ENCODE measurements around the gene ADAM19. TPM values are rescaled to one million over a fixed set of nuclear protein-coding genes. Genes with fewer than 3 reads are reported as not detected.

The ADAM19 gene
- total RNA-seq, 1 experiment from 2014 or later, result 3.5 TPM

DNA sequence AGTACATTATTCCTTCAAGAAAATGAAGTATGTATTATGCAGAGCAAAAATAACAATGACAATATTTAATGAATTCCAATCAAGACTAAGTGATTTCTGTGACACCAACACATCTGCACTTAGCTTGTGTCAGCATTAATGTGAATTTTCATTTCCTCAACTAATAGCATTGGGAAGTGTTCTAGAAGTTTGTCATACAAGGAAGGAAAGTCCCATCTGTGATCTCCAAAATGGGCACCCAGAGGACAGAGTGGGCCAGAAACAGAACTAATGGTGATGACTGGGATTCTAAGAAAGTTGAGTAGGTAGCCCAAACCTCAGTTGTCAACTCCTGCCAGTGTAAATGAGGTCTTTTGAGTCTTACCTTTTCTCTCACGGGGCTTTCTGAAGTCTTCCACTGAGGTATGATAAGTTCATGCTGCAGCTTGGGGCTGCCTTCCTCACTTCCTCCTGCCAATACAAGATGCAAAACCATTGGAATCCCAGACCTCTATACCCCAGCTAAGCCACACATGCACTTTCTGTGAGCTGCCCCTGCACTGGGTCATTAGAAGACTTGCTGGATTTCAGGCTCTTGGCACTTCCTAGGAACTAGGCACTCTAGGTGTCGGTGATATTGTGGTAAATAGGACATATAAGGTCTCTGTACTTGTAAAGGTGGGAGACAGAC lies 4.9 kb downstream of the ADAM19 start:
- BruUV-seq (replicated peaks), result no TSS peak
- no peaks in the 10 kb centered on the region for H3K9me3 ChIP-seq (ENCODE audit: control insufficient read depth, insufficient read depth, low read depth, low read length)
- no peak overlapping the region for H3K4me3 ChIP-seq (ENCODE audit: low read depth in 2 of 2, low read length in 2 of 2)
- CTCF ChIA-PET, result no interaction called here
- POLR2A ChIA-PET, result no interaction called here
- no peaks in the 10 kb centered on the region; the same call in 1 of the 2 replicates for H3K36me3 ChIP-seq (ENCODE audit: control insufficient read depth, insufficient read depth, low read length)
- no peak overlapping the region for H3K27ac ChIP-seq (ENCODE audit: low read length)
- TF ChIP-seq TCF7L2 (IDR thresholded peaks at IDR 0.05; ENCODE audit: low read depth, low read length) (no peak), POLR2AphosphoS5 (IDR thresholded peaks at IDR 0.05; ENCODE audit: low read depth, low read length) (no peak), SIN3A (IDR thresholded peaks at IDR 0.05; ENCODE audit: borderline replicate concordance, insufficient read depth, low read depth, low read length) (no peak)
- TF ChIP-seq, protein P1, sequence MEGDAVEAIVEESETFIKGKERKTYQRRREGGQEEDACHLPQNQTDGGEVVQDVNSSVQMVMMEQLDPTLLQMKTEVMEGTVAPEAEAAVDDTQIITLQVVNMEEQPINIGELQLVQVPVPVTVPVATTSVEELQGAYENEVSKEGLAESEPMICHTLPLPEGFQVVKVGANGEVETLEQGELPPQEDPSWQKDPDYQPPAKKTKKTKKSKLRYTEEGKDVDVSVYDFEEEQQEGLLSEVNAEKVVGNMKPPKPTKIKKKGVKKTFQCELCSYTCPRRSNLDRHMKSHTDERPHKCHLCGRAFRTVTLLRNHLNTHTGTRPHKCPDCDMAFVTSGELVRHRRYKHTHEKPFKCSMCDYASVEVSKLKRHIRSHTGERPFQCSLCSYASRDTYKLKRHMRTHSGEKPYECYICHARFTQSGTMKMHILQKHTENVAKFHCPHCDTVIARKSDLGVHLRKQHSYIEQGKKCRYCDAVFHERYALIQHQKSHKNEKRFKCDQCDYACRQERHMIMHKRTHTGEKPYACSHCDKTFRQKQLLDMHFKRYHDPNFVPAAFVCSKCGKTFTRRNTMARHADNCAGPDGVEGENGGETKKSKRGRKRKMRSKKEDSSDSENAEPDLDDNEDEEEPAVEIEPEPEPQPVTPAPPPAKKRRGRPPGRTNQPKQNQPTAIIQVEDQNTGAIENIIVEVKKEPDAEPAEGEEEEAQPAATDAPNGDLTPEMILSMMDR (IDR thresholded peaks at IDR 0.05), result no peak
- TF ChIP-seq, protein P2, sequence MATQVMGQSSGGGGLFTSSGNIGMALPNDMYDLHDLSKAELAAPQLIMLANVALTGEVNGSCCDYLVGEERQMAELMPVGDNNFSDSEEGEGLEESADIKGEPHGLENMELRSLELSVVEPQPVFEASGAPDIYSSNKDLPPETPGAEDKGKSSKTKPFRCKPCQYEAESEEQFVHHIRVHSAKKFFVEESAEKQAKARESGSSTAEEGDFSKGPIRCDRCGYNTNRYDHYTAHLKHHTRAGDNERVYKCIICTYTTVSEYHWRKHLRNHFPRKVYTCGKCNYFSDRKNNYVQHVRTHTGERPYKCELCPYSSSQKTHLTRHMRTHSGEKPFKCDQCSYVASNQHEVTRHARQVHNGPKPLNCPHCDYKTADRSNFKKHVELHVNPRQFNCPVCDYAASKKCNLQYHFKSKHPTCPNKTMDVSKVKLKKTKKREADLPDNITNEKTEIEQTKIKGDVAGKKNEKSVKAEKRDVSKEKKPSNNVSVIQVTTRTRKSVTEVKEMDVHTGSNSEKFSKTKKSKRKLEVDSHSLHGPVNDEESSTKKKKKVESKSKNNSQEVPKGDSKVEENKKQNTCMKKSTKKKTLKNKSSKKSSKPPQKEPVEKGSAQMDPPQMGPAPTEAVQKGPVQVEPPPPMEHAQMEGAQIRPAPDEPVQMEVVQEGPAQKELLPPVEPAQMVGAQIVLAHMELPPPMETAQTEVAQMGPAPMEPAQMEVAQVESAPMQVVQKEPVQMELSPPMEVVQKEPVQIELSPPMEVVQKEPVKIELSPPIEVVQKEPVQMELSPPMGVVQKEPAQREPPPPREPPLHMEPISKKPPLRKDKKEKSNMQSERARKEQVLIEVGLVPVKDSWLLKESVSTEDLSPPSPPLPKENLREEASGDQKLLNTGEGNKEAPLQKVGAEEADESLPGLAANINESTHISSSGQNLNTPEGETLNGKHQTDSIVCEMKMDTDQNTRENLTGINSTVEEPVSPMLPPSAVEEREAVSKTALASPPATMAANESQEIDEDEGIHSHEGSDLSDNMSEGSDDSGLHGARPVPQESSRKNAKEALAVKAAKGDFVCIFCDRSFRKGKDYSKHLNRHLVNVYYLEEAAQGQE (IDR thresholded peaks at IDR 0.05; ENCODE audit: insufficient read depth in 1 of 2, low read depth in 2 of 2, low read length in 1 of 2), result no peak
- H3K27me3 ChIP-seq (ENCODE audit: control insufficient read depth, insufficient read depth, low read length), result peaks cover 4% of the 10 kb centered on the region; the same call in 1 of the 2 replicates
- in situ Hi-C loops (cut with HindIII; ENCODE audit: low pct_unique_long_range_greater_than_20kb, low sequenced_read_pairs), result no loop called here
- no peak for ATAC-seq
- peaks cover 9% of the 10 kb centered on the region; the same call in 1 of the 2 replicates for H3K4me1 ChIP-seq (ENCODE audit: control insufficient read depth, insufficient read depth, low read length)
- intact Hi-C loops (cut with micrococcal nuclease; ENCODE audit: unreplicated experiment), result no loop called here
- no peak for DNase-seq (ENCODE audit: low read depth, low spot score)

DNA sequence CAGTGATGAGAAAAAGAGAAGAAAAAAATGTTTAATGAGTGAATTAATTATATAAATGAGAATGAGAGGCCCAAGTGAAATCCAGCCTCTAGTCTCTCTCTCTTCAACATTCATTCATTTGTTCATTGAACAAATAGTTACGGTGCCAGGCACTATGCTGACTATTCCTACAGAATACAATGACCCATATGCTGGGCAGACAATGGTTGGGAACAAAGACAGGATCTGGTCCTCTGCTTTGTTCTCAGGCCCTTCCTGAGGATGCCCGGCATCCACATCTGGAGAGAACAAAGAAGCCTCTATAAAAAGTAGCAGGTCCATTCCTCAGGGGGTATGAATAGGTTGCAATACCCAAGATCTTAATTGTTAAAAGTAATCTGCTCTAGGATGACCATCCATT lies 6.9 kb downstream of the ADAM19 start:
- CTCF ChIA-PET, result no interaction called here
- ATAC-seq (no peak), DNase-seq (ENCODE audit: low read depth, low spot score) (no peak)
- Histone ChIP-seq H3K9me3 (ENCODE audit: control insufficient read depth, insufficient read depth, low read depth, low read length) (no peaks in the 10 kb centered on the region), H3K36me3 (ENCODE audit: control insufficient read depth, insufficient read depth, low read length) (no peaks in the 10 kb centered on the region), H3K27me3 (ENCODE audit: control insufficient read depth, insufficient read depth, low read length) (no peaks in the 10 kb centered on the region; the same call in 1 of the 2 replicates), H3K27ac (ENCODE audit: low read length) (no peak overlapping the region), H3K4me1 (ENCODE audit: control insufficient read depth, insufficient read depth, low read length) (no peaks in the 10 kb centered on the region), H3K4me3 (ENCODE audit: low read depth in 2 of 2, low read length in 2 of 2) (no peak overlapping the region)
- POLR2A ChIA-PET, result interaction anchor here (0.6 kb wide), 1 partner anchor 420 kb away, joined by 5 read pairs; no protein-coding TSS in a partner anchor
- no peak for TF ChIP-seq POLR2AphosphoS5 (IDR thresholded peaks at IDR 0.05; ENCODE audit: low read depth, low read length)
- TF ChIP-seq SIN3A (IDR thresholded peaks at IDR 0.05; ENCODE audit: borderline replicate concordance, insufficient read depth, low read depth, low read length), result no peak
- TF ChIP-seq, protein P2 (IDR thresholded peaks at IDR 0.05; ENCODE audit: insufficient read depth in 1 of 2, low read depth in 2 of 2, low read length in 1 of 2), result no peak
- TF ChIP-seq, protein P1 (IDR thresholded peaks at IDR 0.05), result no peak
- TF ChIP-seq TCF7L2 (IDR thresholded peaks at IDR 0.05; ENCODE audit: low read depth, low read length), result no peak
- intact Hi-C loops (cut with micrococcal nuclease; ENCODE audit: unreplicated experiment) (no loop called here), in situ Hi-C loops (cut with HindIII; ENCODE audit: low pct_unique_long_range_greater_than_20kb, low sequenced_read_pairs) (no loop called here)
- no TSS peak for BruUV-seq (replicated peaks)

All from Panc1 (cell line).